Large intestine (tissue), 12 donors: ENCODE measurements around the gene ARFIP1. TPM values are rescaled to one million over a fixed set of nuclear protein-coding genes. Genes with fewer than 3 reads are reported as not detected.

Experiments used
- DNase-seq, 2 donors: peaks; one replicate each; pipeline versions ENCODE4 v3.0.0 to v3.0.0-alpha.2; 2013
- H3K27ac ChIP-seq: one replicate; pipeline ENCODE4 v1.5.1; 2013; ENCODE audit warnings: low read length
- H3K27me3 ChIP-seq: 2 replicates; pipeline ENCODE4 v1.6.1; 2013; ENCODE audit warnings: low read length; ENCODE audit not compliant: control insufficient read depth, insufficient read depth
- H3K36me3 ChIP-seq: 2 replicates; pipeline ENCODE4 v1.6.1; 2013; ENCODE audit warnings: low read length; ENCODE audit not compliant: control insufficient read depth, insufficient read depth
- H3K4me1 ChIP-seq: one replicate; pipeline ENCODE4 v1.6.1; 2013; ENCODE audit warnings: low read length; ENCODE audit not compliant: control insufficient read depth, insufficient read depth
- H3K4me3 ChIP-seq: one replicate; pipeline ENCODE4 v1.5.1; 2013; ENCODE audit warnings: low read length
- H3K9me3 ChIP-seq: one replicate; pipeline ENCODE4 v1.6.1; 2013; ENCODE audit warnings: mild to moderate bottlenecking, low read depth, low read length, moderate library complexity; ENCODE audit not compliant: control insufficient read depth
- WGBS: methylation state at CpG from one replicate; pipeline ENCODE4 v1.1.5; 2013; ENCODE audit warnings: low lambda C conversion rate; ENCODE audit not compliant: insufficient coverage; 5-methylcytosine and 5-hydroxymethylcytosine counted together
- long read RNA-seq, 11 donors: transcript quantifications; one replicate each; lab custom pipeline, GENCODE V29; 2026
- polyA plus RNA-seq: library from polyadenylated mRNA; unstranded; fragments of 120-200 nt; gene quantifications from one replicate; pipeline ENCODE4 v1.2.1, GENCODE V29; 2013

Gene ARFIP1, protein sequence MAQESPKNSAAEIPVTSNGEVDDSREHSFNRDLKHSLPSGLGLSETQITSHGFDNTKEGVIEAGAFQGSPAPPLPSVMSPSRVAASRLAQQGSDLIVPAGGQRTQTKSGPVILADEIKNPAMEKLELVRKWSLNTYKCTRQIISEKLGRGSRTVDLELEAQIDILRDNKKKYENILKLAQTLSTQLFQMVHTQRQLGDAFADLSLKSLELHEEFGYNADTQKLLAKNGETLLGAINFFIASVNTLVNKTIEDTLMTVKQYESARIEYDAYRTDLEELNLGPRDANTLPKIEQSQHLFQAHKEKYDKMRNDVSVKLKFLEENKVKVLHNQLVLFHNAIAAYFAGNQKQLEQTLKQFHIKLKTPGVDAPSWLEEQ
- 38.7 TPM for polyA plus RNA-seq
- long read RNA-seq, donor 1, partial matches to known transcripts: 16 of 22 reads
- long read RNA-seq, donor 1, other reads (novel, unspliced or antisense): 0 of 22 reads
- long read RNA-seq, donor 2, transcript ARFIP1-201 (9 exons, 3,111 nt): major isoform, 5 of 27 reads
- long read RNA-seq, donor 2, partial matches to known transcripts: 17 of 27 reads
- long read RNA-seq, donor 2, other reads (novel, unspliced or antisense): 0 of 27 reads
- long read RNA-seq, donor 3, transcript ARFIP1-201 (9 exons, 3,111 nt): major isoform, 8 of 13 reads
- long read RNA-seq, donor 3, partial matches to known transcripts: 0 of 13 reads
- long read RNA-seq, donor 3, other reads (novel, unspliced or antisense): 0 of 13 reads
- long read RNA-seq, donor 4, partial matches to known transcripts: 0 of 2 reads
- long read RNA-seq, donor 4, other reads (novel, unspliced or antisense): 0 of 2 reads
- long read RNA-seq, donor 5, transcript ARFIP1-201 (9 exons, 3,111 nt): major isoform, 5 of 8 reads
- long read RNA-seq, donor 5, partial matches to known transcripts: 0 of 8 reads
- long read RNA-seq, donor 5, other reads (novel, unspliced or antisense): 0 of 8 reads
- long read RNA-seq, donor 6, transcript ARFIP1-201 (9 exons, 3,111 nt): major isoform, 5 of 33 reads
- long read RNA-seq, donor 6, partial matches to known transcripts: 23 of 33 reads
- long read RNA-seq, donor 6, other reads (novel, unspliced or antisense): 0 of 33 reads
- long read RNA-seq, donor 7, partial matches to known transcripts: 0 of 4 reads
- long read RNA-seq, donor 7, other reads (novel, unspliced or antisense): 0 of 4 reads
- long read RNA-seq, donor 8, partial matches to known transcripts: 0 of 3 reads
- long read RNA-seq, donor 8, other reads (novel, unspliced or antisense): 0 of 3 reads
- long read RNA-seq, donor 9, transcript ARFIP1-205 (9 exons, 3,424 nt): major isoform, 5 of 14 reads
- long read RNA-seq, donor 9, partial matches to known transcripts: 5 of 14 reads
- long read RNA-seq, donor 9, other reads (novel, unspliced or antisense): 0 of 14 reads
- long read RNA-seq, donor 10, transcript ARFIP1-201 (9 exons, 3,111 nt): major isoform, 6 of 11 reads
- long read RNA-seq, donor 10, partial matches to known transcripts: 0 of 11 reads
- long read RNA-seq, donor 10, other reads (novel, unspliced or antisense): 0 of 11 reads
- long read RNA-seq, donor 11, partial matches to known transcripts: 0 of 8 reads
- long read RNA-seq, donor 11, other reads (novel, unspliced or antisense): 0 of 8 reads

- H3K27me3 ChIP-seq: no peaks in the 10 kb centered on the region
- H3K27ac ChIP-seq: peak within 1 kb of the TSS; percentile 90
- H3K9me3 ChIP-seq: no peaks in the 10 kb centered on the region
- no peaks in the 10 kb centered on the region for H3K36me3 ChIP-seq
- peaks cover 2% of the 10 kb centered on the region for H3K4me1 ChIP-seq
- peak; percentile 97 to 99 for DNase-seq
- WGBS: no CpG with 5 or more reads among the region's 55 CpGs
- peak within 1 kb of the TSS; percentile 90 for H3K4me3 ChIP-seq
These were observed at the start of gene ARFIP1, which contains the start of gene TIGD4 for GRCh38 chr4:152779513-152780266. TSS of gene ARFIP1 (plus strand) at chr4:152779954. CDS start at chr4:152829634, 49,680 bp downstream. TSS of gene TIGD4 (minus strand) at chr4:152779730. CDS start at chr4:152771004, 8,726 bp downstream.

GRCh38 chr4:152731997-152732396 lies 47.8 kb upstream of the ARFIP1 start:
- Histone ChIP-seq H3K9me3 (no peaks in the 10 kb centered on the region), H3K27ac (no peak overlapping the region), H3K36me3 (no peaks in the 10 kb centered on the region), H3K4me1 (no peaks in the 10 kb centered on the region), H3K27me3 (no peaks in the 10 kb centered on the region), H3K4me3 (no peak overlapping the region)
- DNase-seq: no peak
- WGBS: 100% methylated on average over 2 of the region's 2 CpGs

DNA sequence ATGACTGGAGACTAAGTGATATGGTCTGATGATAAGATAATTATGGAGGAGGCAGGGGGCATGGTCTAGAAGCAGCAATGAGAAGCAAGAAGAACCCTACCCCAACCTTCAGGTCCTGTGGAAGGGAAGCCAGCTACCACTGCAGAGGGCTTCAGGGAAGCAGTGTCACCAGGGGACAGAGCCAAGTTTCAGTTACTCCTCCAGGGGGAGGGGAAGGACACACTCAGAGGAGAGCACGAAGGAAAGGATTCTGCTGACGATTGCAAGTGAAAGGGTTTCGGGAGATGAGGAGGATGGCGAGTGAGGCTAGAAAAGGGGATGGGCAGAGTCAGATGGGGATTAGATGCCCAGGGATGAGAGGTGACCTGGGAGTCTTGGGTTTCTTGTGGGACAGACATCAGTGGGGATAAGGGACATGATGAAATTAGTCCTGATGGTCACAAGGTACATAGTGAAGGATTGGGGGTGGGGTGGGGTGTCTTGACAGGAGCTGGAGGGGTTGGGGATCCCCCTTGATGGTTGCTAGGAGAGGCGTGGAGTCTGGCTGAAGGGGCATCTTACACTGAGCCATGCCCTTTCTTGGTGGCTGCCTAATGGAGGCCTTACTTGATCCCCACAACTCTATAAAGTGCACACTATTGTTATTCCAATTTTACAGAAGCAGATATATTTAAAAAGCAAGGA lies 45.6 kb upstream of the ARFIP1 start:
- Histone ChIP-seq H3K27me3 (no peaks in the 10 kb centered on the region), H3K27ac (no peak overlapping the region), H3K4me3 (no peak overlapping the region), H3K36me3 (no peaks in the 10 kb centered on the region), H3K4me1 (peaks cover 7% of the 10 kb centered on the region), H3K9me3 (no peaks in the 10 kb centered on the region)
- WGBS: 90% methylated on average over 2 of the region's 5 CpGs
- no peak for DNase-seq

DNA sequence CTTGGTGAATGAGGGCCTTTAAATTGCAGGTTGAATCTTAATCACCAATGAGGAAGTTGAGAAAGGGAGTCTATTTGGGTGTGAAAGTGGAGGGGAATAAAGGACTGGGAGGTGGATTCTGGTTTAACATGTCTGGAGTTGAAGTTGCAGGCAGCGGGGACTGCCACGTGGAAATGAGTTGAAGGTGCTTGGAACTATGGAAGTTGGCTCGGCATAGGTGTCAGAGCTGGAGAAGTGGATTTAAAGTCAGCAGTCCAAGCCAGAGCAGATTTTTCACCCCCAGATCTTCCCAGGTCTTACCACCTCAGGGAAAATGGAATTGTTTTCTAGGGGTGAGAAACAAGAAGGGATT lies 45.1 kb upstream of the ARFIP1 start:
- Histone ChIP-seq H3K4me1 (peaks cover 7% of the 10 kb centered on the region), H3K4me3 (no peak overlapping the region), H3K36me3 (no peaks in the 10 kb centered on the region), H3K9me3 (no peaks in the 10 kb centered on the region), H3K27ac (no peak overlapping the region), H3K27me3 (no peaks in the 10 kb centered on the region)
- WGBS: no CpG with 5 or more reads among the region's 3 CpGs
- DNase-seq: no peak

GRCh38 chr4:152735396-152735859 lies 44.3 kb upstream of the ARFIP1 start:
- Histone ChIP-seq H3K4me3 (no peak overlapping the region), H3K9me3 (no peaks in the 10 kb centered on the region), H3K27me3 (no peaks in the 10 kb centered on the region), H3K27ac (no peak overlapping the region), H3K4me1 (peaks cover 7% of the 10 kb centered on the region), H3K36me3 (no peaks in the 10 kb centered on the region)
- peak; percentile 9 to 41 for DNase-seq
- 0% methylated on average over 1 of the region's 2 CpGs for WGBS

- H3K27me3 ChIP-seq: no peaks in the 10 kb centered on the region
- H3K27ac ChIP-seq: no peak overlapping the region
- no peaks in the 10 kb centered on the region for H3K36me3 ChIP-seq
- no CpG with 5 or more reads among the region's 3 CpGs for whole genome bisulfite sequencing
- no peak for DNase-seq
- peaks cover 7% of the 10 kb centered on the region for H3K4me1 ChIP-seq
- no peak overlapping the region for H3K4me3 ChIP-seq
- no peaks in the 10 kb centered on the region for H3K9me3 ChIP-seq
These were observed 43.8 kb upstream of the ARFIP1 start for GRCh38 chr4:152735906-152736305.

DNA sequence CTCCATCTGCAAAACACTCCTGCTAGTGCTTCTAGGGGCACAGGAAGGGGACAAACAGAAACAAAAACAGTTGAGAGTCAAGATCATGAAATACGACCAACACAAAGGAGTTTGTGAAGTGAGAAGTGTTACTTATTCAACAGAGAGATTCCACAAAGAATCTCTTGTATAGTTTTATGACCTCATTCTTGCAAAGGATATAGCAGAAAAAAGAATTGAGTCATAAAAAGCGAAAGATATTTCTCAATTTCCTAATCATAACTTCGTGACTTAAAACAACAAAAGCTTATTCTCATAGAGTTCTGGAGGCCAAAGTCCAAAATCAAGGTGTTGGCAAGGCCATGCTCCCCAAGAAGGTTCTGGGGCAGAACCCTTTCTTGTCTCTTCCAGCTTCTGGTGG lies 40.9 kb upstream of the ARFIP1 start:
- Histone ChIP-seq H3K4me3 (no peak overlapping the region), H3K4me1 (peaks cover 7% of the 10 kb centered on the region), H3K27me3 (no peaks in the 10 kb centered on the region), H3K27ac (peak overlapping the region; percentile 14), H3K9me3 (no peaks in the 10 kb centered on the region), H3K36me3 (no peaks in the 10 kb centered on the region)
- DNase-seq: peak; percentile 33 to 77
- WGBS: 19% methylated on average over 3 of the region's 3 CpGs

DNA sequence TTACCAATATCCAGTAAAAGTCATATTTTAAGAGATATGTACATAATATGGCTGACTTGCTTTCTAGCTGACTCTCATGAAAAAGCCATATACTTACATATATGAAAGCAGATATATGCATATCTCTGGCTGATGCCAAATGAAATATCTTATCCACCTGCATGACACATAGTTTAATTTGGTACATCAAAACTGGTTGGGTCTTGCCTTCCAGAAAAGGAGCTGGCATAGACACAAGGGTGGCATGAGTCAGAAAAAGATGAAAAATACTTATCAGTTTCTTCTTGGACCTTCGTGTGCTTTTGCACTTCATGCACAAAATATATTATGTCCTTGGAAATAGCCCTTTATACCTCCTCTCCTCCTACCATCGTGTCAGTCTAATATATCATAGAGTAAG lies 32.3 kb upstream of the ARFIP1 start:
- Histone ChIP-seq H3K36me3 (no peaks in the 10 kb centered on the region), H3K27me3 (no peaks in the 10 kb centered on the region), H3K27ac (no peak overlapping the region), H3K4me3 (no peak overlapping the region), H3K9me3 (peaks cover 4% of the 10 kb centered on the region), H3K4me1 (no peaks in the 10 kb centered on the region)
- DNase-seq: no peak
- WGBS: 69% methylated on average over 2 of the region's 2 CpGs

DNA sequence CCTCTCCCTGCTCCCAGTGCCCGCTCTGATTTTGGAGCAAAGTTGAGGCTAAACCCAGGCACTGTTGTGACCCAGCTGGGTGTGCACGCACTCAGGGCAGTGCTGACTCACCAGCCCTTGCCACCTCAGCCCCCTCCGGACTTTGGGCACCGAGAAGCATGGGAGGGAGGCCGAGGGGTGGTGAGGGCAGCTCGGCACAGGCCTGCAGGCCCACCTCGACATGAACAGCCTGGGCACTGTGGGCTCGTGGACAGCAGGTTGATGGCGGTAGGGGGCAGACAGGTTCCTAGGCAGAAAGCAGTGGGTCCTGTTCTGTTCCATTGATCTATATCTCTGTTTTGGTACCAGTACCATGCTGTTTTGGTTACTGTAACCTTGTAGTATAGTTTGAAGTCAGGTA lies 31.1 kb upstream of the ARFIP1 start:
- H3K27me3 ChIP-seq: no peaks in the 10 kb centered on the region
- no peak for DNase-seq
- H3K9me3 ChIP-seq: peaks cover 4% of the 10 kb centered on the region
- H3K4me3 ChIP-seq: no peak overlapping the region
- no peaks in the 10 kb centered on the region for H3K36me3 ChIP-seq
- no peaks in the 10 kb centered on the region for H3K4me1 ChIP-seq
- H3K27ac ChIP-seq: no peak overlapping the region
- WGBS: no CpG with 5 or more reads among the region's 9 CpGs
